Stomach (tissue), 9 donors: ENCODE results near the gene BRD7. TPM values are rescaled to one million over a fixed set of nuclear protein-coding genes. Genes with fewer than 3 reads are reported as not detected.

Experiments used
- DNase-seq, 2 donors: peaks; one replicate each; pipeline versions ENCODE4 v3.0.0 to v3.0.0-alpha.2; 2013 to 2019
- H3K27ac ChIP-seq, 5 donors: fragments of 200-600 bp in 4 of 5; sonication (generic) in 4 of 5; one replicate each; pipeline ENCODE4 v1.5.1; 2013 to 2019; ENCODE audit warnings: mild to moderate bottlenecking in 1 of 5, moderate library complexity in 1 of 5
- H3K27me3 ChIP-seq, 3 donors: fragments of 200-600 bp; sonication (generic); one replicate each; pipeline ENCODE4 v1.5.1; 2017 to 2019; ENCODE audit warnings: mixed run types in 1 of 3
- H3K36me3 ChIP-seq, 4 donors: fragments of 200-600 bp; sonication (generic); 1 replicate in 3 of 4; 2 replicates in 1 of 4; pipeline ENCODE4 v1.5.1; 2016 to 2019
- H3K4me1 ChIP-seq, 4 donors: fragments of 200-600 bp; sonication (generic); one replicate each; pipeline ENCODE4 v1.5.1; 2016 to 2019
- H3K4me3 ChIP-seq, 4 donors: fragments of 200-600 bp; sonication (generic) in 3 of 4; one replicate each; pipeline ENCODE4 v1.5.1; 2016 to 2019; ENCODE audit warnings: mild to moderate bottlenecking in 1 of 4
- H3K9me3 ChIP-seq, 4 donors: fragments of 200-600 bp; sonication (generic); one replicate each; pipeline ENCODE4 v1.5.1; 2016 to 2019
- CTCF ChIP-seq, 7 experiments: fragments of 450-650 bp in 4 of 7; fragments of 200-600 bp in 3 of 7; sonication (generic) in 3 of 7; IDR thresholded peaks; one replicate each; pipeline ENCODE4 v1.5.1; 2016 to 2019; ENCODE audit warnings: antibody characterized with exemption in 7 of 7, control low read depth in 2 of 7, mild to moderate bottlenecking in 1 of 7
- EP300 ChIP-seq: sonication (generic); formaldehyde crosslinking; IDR thresholded peaks from one replicate; pipeline ENCODE4 v1.6.1; 2017; ENCODE audit warnings: antibody characterized with exemption
- POLR2A ChIP-seq, 4 donors: fragments of 450-650 bp; IDR thresholded peaks; one replicate each; pipeline ENCODE4 v1.6.1; 2016; ENCODE audit warnings: antibody characterized with exemption in 4 of 4, control low read depth in 2 of 4, mild to moderate bottlenecking in 1 of 4, moderate library complexity in 1 of 4
- POLR2AphosphoS5 ChIP-seq, 3 donors: sonication (generic); formaldehyde crosslinking; IDR thresholded peaks; one replicate each; pipeline ENCODE4 v1.6.1; 2016; ENCODE audit warnings: antibody characterized with exemption in 3 of 3
- WGBS, 5 donors: extraction: QIAGEN DNeasy Blood & Tissue Kit in 3 of 5; methylation state at CpG; one replicate each; pipeline versions ENCODE4 v1.1.5 to v1.1.7; 2013 to 2018; 5-methylcytosine and 5-hydroxymethylcytosine counted together
- intact Hi-C: fragments of 100-400 bp; cut with DNase I; formaldehyde crosslinking; loops from one replicate; pipeline ENCODE4 v1.15.1; 2023; ENCODE audit warnings: low total_unique reads
- polyA plus RNA-seq, 3 donors: library from polyadenylated mRNA; stranded (reverse); fragments of 200-250 nt; gene quantifications; one replicate each; pipeline ENCODE4 v1.2.3, GENCODE V29; 2013
- total RNA-seq, 5 donors: library from RNA; depleted of rRNA; stranded (reverse); fragments of >200 nt; gene quantifications; one replicate each; pipeline versions ENCODE4 v1.1.0 to v1.2.3, GENCODE V29; 2014 to 2016
- donor health status: healthy with polysubstance abuse.
- donor health status: Bipolar disorder and iron deficiency.
- donor health status: healthy.

The BRD7 gene
- total and polyA plus RNA-seq, 8 donors = 9.3 to 71.8 (median 37.3) TPM

GRCh38 chr16:50326835-50327465, 41.8 kb downstream of the BRD7 start:
- peak overlapping the region in 1 of 5 donors; percentile 40 for H3K27ac ChIP-seq
- H3K4me1 ChIP-seq = peaks cover 0 to 19% (median 1%) of the 10 kb centered on the region in 4 donors
- 57 to 68% (median 65%) methylated on average over 7 of the region's 7 CpGs for WGBS, 5 donors

DNA sequence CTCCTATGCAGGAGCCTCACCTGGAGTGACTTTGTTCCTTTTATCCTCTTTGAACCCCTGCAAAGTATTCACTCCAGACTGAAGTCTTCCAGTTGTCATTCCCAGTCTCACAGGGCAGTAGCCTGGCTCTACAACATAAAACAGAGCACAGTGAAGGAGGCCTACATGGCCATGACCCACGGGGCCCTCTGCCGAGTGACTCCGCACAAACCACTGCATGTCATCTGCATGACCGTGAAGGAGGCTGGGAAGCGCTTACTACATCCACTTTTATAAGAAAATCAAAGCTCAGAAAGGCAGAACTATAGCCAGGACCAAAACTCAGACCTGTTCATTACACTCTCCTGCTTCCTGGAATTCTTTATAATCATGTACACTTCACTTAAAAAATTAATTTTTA, 42.5 kb downstream of the BRD7 start:
- Histone ChIP-seq H3K27ac (no peak overlapping the region), H3K36me3 (peaks cover 19 to 86% (median 72%) of the 10 kb centered on the region in 4 donors), H3K9me3 (no peaks in the 10 kb centered on the region), H3K4me1 (peaks cover 0 to 19% (median 1%) of the 10 kb centered on the region in 4 donors), H3K27me3 (no peaks in the 10 kb centered on the region), H3K4me3 (no peak overlapping the region)
- no peak for TF ChIP-seq POLR2A (IDR thresholded peaks at IDR 0.05)
- TF ChIP-seq EP300 = no peak
- no peak for TF ChIP-seq CTCF (IDR thresholded peaks at IDR 0.05)
- TF ChIP-seq POLR2AphosphoS5 (IDR thresholded peaks at IDR 0.05) = no peak
- no peak for DNase-seq
- intact Hi-C loops = no loop called here
- 90 to 91% (median 91%) methylated on average over 5 of the region's 5 CpGs for WGBS, 5 donors

More at GRCh38 chr16:50326835-50327465, 41.8 kb downstream of the BRD7 start:
- no peak overlapping the region for H3K4me3 ChIP-seq
- TF ChIP-seq CTCF (IDR thresholded peaks at IDR 0.05) = peak in 3 of 7 experiments; percentile 20 to 35 (median 32)
- TF ChIP-seq POLR2A (IDR thresholded peaks at IDR 0.05) = no peak
- DNase-seq = peak in 1 of 2 donors; percentile 70
- intact Hi-C loops = no loop called here
- H3K36me3 ChIP-seq = peaks cover 19 to 86% (median 67%) of the 10 kb centered on the region in 4 donors
- no peaks in the 10 kb centered on the region for H3K27me3 ChIP-seq
- H3K9me3 ChIP-seq = no peaks in the 10 kb centered on the region

- H3K27me3 ChIP-seq = no peaks in the 10 kb centered on the region
- no peak overlapping the region for H3K4me3 ChIP-seq
- H3K4me1 ChIP-seq = peaks cover 0 to 7% (median 0%) of the 10 kb centered on the region in 4 donors
- peak overlapping the region in 1 of 5 donors; percentile 53 for H3K27ac ChIP-seq
- peaks cover 32 to 100% (median 84%) of the 10 kb centered on the region in 4 donors for H3K36me3 ChIP-seq
- WGBS, 5 donors = 82 to 89% (median 87%) methylated on average over 6 of the region's 6 CpGs
- H3K9me3 ChIP-seq = no peaks in the 10 kb centered on the region
- no peak for DNase-seq
- intact Hi-C loops = no loop called here
- no peak for TF ChIP-seq POLR2A (IDR thresholded peaks at IDR 0.05)
- no peak for TF ChIP-seq POLR2AphosphoS5 (IDR thresholded peaks at IDR 0.05)
- TF ChIP-seq CTCF (IDR thresholded peaks at IDR 0.05) = no peak
- no peak for TF ChIP-seq EP300
These were observed 44.4 kb downstream of the BRD7 start for GRCh38 chr16:50324345-50324744.

DNA sequence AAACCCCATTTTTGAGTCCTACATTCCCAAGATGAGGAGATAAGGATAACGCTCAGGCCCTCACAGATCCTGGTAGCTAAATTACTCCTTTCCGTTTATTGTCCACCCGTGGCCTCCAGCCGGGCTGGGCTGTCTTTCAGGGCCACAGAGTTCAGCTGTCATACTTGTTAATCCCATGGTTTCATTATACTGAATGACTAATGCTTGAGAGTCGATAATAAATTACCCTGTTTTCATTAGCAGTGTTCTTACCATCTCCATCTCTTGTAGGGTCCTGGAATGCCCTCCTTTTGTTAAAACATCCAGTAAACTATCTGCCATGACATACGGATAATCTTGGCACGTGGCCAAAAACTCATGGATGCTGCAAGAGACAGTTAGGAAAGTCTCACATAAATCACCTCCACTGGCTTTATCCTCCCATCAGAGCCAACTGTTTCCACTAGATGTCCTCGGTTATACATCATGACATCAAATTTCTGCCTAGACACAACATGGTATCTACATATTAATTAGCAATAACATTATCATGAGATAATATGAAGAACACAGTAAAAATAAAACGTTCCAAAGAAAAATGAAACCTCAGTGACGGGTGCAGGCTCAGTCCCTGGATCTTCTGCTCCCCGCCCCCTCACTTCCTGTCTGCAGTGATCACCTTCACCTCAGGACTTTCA, 45.3 kb downstream of the BRD7 start:
- intact Hi-C loops = no loop called here
- H3K27me3 ChIP-seq = no peaks in the 10 kb centered on the region
- 67 to 73% (median 69%) methylated on average over 11 of the region's 11 CpGs for WGBS, 5 donors
- TF ChIP-seq POLR2AphosphoS5 (IDR thresholded peaks at IDR 0.05) = peak in 1 of 3 donors; percentile 27
- no peak for TF ChIP-seq EP300
- H3K27ac ChIP-seq = peak overlapping the region in 2 of 5 donors; percentile 20 to 53
- H3K4me1 ChIP-seq = no peaks in the 10 kb centered on the region
- H3K36me3 ChIP-seq = peaks cover 41 to 100% (median 86%) of the 10 kb centered on the region in 4 donors
- no peaks in the 10 kb centered on the region for H3K9me3 ChIP-seq
- H3K4me3 ChIP-seq = no peak overlapping the region
- peak in 1 of 2 donors; percentile 49 for DNase-seq
